Peyer's patch (tissue), 4 donors: ENCODE data around the gene SLC17A3. TPM values are rescaled to one million over a fixed set of nuclear protein-coding genes. Genes with fewer than 3 reads are reported as not detected.

ENCODE experiments used
- DNase-seq, 3 donors: peaks; one replicate each; pipeline ENCODE4 v3.0.0-alpha.2; 2017 to 2019
- H3K27ac ChIP-seq, 4 donors: fragments of 200-600 bp; sonication (generic); one replicate each; pipeline ENCODE4 v1.5.1; 2016 to 2019
- H3K27me3 ChIP-seq, 2 donors: fragments of 200-600 bp; sonication (generic); one replicate each; pipeline ENCODE4 v1.5.1; 2019
- H3K36me3 ChIP-seq, 3 donors: fragments of 200-600 bp; sonication (generic); one replicate each; pipeline ENCODE4 v1.5.1; 2016 to 2019
- H3K4me1 ChIP-seq, 4 donors: fragments of 200-600 bp; sonication (generic); one replicate each; pipeline ENCODE4 v1.5.1; 2016 to 2019
- H3K4me3 ChIP-seq, 4 donors: fragments of 200-600 bp; sonication (generic); 1 replicate in 3 of 4; 2 replicates in 1 of 4; pipeline ENCODE4 v1.5.1; 2016 to 2019; ENCODE audit warnings: mild to moderate bottlenecking in 1 of 4
- H3K9me3 ChIP-seq, 4 donors: fragments of 200-600 bp; sonication (generic); one replicate each; pipeline ENCODE4 v1.5.1; 2016 to 2019; ENCODE audit warnings: mild to moderate bottlenecking in 1 of 4
- CTCF ChIP-seq, 6 experiments: fragments of 450-650 bp in 4 of 6; fragments of 200-600 bp in 2 of 6; sonication (generic) in 1 of 6; IDR thresholded peaks; one replicate each; pipeline ENCODE4 v1.5.1; 2017 to 2019; ENCODE audit warnings: antibody characterized with exemption in 6 of 6, mild to moderate bottlenecking in 3 of 6, moderate library complexity in 1 of 6
- POLR2A ChIP-seq, 2 donors: fragments of 450-650 bp; IDR thresholded peaks; one replicate each; pipeline ENCODE4 v1.5.1; 2017; ENCODE audit warnings: antibody characterized with exemption in 2 of 2, mild to moderate bottlenecking in 2 of 2, moderate library complexity in 2 of 2
- total RNA-seq, 4 donors: library from RNA; depleted of rRNA; stranded (reverse); fragments of >200 nt; gene quantifications; one replicate each; pipeline ENCODE4 v1.1.0, GENCODE V29; 2016

SLC17A3 gene
- total RNA-seq, 4 donors from 2014 or later: not detected

GRCh38 chr6:25869840-25870239 lies 4.2 kb downstream of the SLC17A3 start:
- no peaks in the 10 kb centered on the region for H3K36me3 ChIP-seq
- no peaks in the 10 kb centered on the region for H3K27me3 ChIP-seq
- no peaks in the 10 kb centered on the region for H3K9me3 ChIP-seq
- no peak for TF ChIP-seq POLR2A (IDR thresholded peaks at IDR 0.05)
- H3K4me3 ChIP-seq: no peak overlapping the region
- H3K27ac ChIP-seq: no peak overlapping the region
- no peaks in the 10 kb centered on the region for H3K4me1 ChIP-seq
- DNase-seq: no peak

GRCh38 chr6:25868436-25869183 lies 5.4 kb downstream of the SLC17A3 start:
- H3K4me1 ChIP-seq: no peaks in the 10 kb centered on the region

GRCh38 chr6:25866011-25866410 lies 8.0 kb downstream of the SLC17A3 start:
- TF ChIP-seq CTCF (IDR thresholded peaks at IDR 0.05): no peak
- TF ChIP-seq POLR2A (IDR thresholded peaks at IDR 0.05): no peak
- Histone ChIP-seq H3K9me3 (no peaks in the 10 kb centered on the region), H3K27ac (no peak overlapping the region), H3K4me1 (no peaks in the 10 kb centered on the region), H3K27me3 (no peaks in the 10 kb centered on the region), H3K4me3 (no peak overlapping the region), H3K36me3 (no peaks in the 10 kb centered on the region)
- DNase-seq: no peak

More at GRCh38 chr6:25868436-25869183, 5.4 kb downstream of the SLC17A3 start:
- Histone ChIP-seq H3K9me3 (no peaks in the 10 kb centered on the region), H3K36me3 (no peaks in the 10 kb centered on the region), H3K27ac (no peak overlapping the region), H3K4me3 (no peak overlapping the region), H3K27me3 (no peaks in the 10 kb centered on the region)
- TF ChIP-seq POLR2A (IDR thresholded peaks at IDR 0.05) (no peak), CTCF (IDR thresholded peaks at IDR 0.05) (no peak)
- DNase-seq: no peak

GRCh38 chr6:25863360-25863759 lies 10.7 kb downstream of the SLC17A3 start:
- Histone ChIP-seq H3K4me3 (no peak overlapping the region), H3K36me3 (no peaks in the 10 kb centered on the region), H3K27me3 (no peaks in the 10 kb centered on the region), H3K9me3 (no peaks in the 10 kb centered on the region), H3K27ac (no peak overlapping the region), H3K4me1 (no peaks in the 10 kb centered on the region)
- TF ChIP-seq POLR2A (IDR thresholded peaks at IDR 0.05): no peak
- TF ChIP-seq CTCF (IDR thresholded peaks at IDR 0.05): no peak
- no peak for DNase-seq

- Histone ChIP-seq H3K4me3 (no peak overlapping the region), H3K27ac (no peak overlapping the region), H3K9me3 (no peaks in the 10 kb centered on the region), H3K36me3 (no peaks in the 10 kb centered on the region), H3K4me1 (no peaks in the 10 kb centered on the region), H3K27me3 (no peaks in the 10 kb centered on the region)
- no peak for DNase-seq
- TF ChIP-seq POLR2A (IDR thresholded peaks at IDR 0.05): no peak
- no peak for TF ChIP-seq CTCF (IDR thresholded peaks at IDR 0.05)
These were observed 11.8 kb downstream of the SLC17A3 start for GRCh38 chr6:25862199-25862598.

- no peaks in the 10 kb centered on the region for H3K9me3 ChIP-seq
- H3K36me3 ChIP-seq: no peaks in the 10 kb centered on the region
- TF ChIP-seq POLR2A (IDR thresholded peaks at IDR 0.05) (no peak), CTCF (IDR thresholded peaks at IDR 0.05) (no peak)
- no peak for DNase-seq
- H3K27me3 ChIP-seq: no peaks in the 10 kb centered on the region
- no peaks in the 10 kb centered on the region for H3K4me1 ChIP-seq
- H3K27ac ChIP-seq: no peak overlapping the region
- H3K4me3 ChIP-seq: no peak overlapping the region
These were observed 21.3 kb downstream of the SLC17A3 start for GRCh38 chr6:25852756-25853155.
